ENCODE data around the gene CINP. TPM values are rescaled to one million over a fixed set of nuclear protein-coding genes. Genes with fewer than 3 reads are reported as not detected.

The CINP gene
- total and polyA plus RNA-seq, 2 of the 13 experiments (the other 11 are each of a cell fraction or from before 2014, with no cell fraction given): 32.8 to 42.8 TPM

- TF ChIP-seq HMGXB4 (CRISPR knock-in tag; IDR thresholded peaks at IDR 0.05; ENCODE audit: borderline replicate concordance in 1 of 2, low read depth in 1 of 2): peak; percentile 93 to 98
- TF ChIP-seq ZNF550 (CRISPR knock-in tag; IDR thresholded peaks at IDR 0.05; ENCODE audit: borderline replicate concordance): no peak
- no peak for TF ChIP-seq ZNF253 (CRISPR knock-in tag; IDR thresholded peaks at IDR 0.05; ENCODE audit: borderline replicate concordance)
- TF ChIP-seq SMAD9 (CRISPR knock-in tag; IDR thresholded peaks at IDR 0.05): no peak
- no peak for TF ChIP-seq PRDM4 (CRISPR knock-in tag; IDR thresholded peaks at IDR 0.05; ENCODE audit: borderline replicate concordance)
- no peak for TF ChIP-seq CBX1 (IDR thresholded peaks at IDR 0.05; ENCODE audit: low read depth)
- no peak for TF ChIP-seq ZNF703 (CRISPR knock-in tag; IDR thresholded peaks at IDR 0.05; ENCODE audit: borderline replicate concordance)
- TF ChIP-seq RBFOX2 (IDR thresholded peaks at IDR 0.05; ENCODE audit: low read depth, low read length): 0 out of 2 replicates have a peak, but pooled peaks have one; percentile 46
- no peak for TF ChIP-seq PHB2 (IDR thresholded peaks at IDR 0.05; ENCODE audit: partially characterized antibody)
- TF ChIP-seq TARDBP (CRISPR knock-in tag; IDR thresholded peaks at IDR 0.05): no peak
- TF ChIP-seq MYNN (CRISPR knock-in tag; IDR thresholded peaks at IDR 0.05; ENCODE audit: low read depth): no peak
- peak; percentile 69 for TF ChIP-seq IKZF4 (CRISPR knock-in tag; IDR thresholded peaks at IDR 0.05; ENCODE audit: borderline replicate concordance, low read depth, not compliant biosample characterization)
- TF ChIP-seq MTA3 (CRISPR knock-in tag; IDR thresholded peaks at IDR 0.05): no peak
- peak; percentile 83 for TF ChIP-seq HDAC2 (CRISPR knock-in tag; IDR thresholded peaks at IDR 0.05)
- TF ChIP-seq ZNF709 (CRISPR knock-in tag; IDR thresholded peaks at IDR 0.05): no peak
- TF ChIP-seq MIXL1 (CRISPR knock-in tag; IDR thresholded peaks at IDR 0.05): no peak
- no peak for TF ChIP-seq PAWR (CRISPR knock-in tag; IDR thresholded peaks at IDR 0.05; ENCODE audit: borderline replicate concordance)
- peak; percentile 60; the same call in 1 of the 2 replicates for TF ChIP-seq ZNF335 (CRISPR knock-in tag; IDR thresholded peaks at IDR 0.05)
- TF ChIP-seq BCL3 (CRISPR knock-in tag; IDR thresholded peaks at IDR 0.05): peak; percentile 79; the same call in 1 of the 2 replicates
- TF ChIP-seq THAP9 (CRISPR knock-in tag; IDR thresholded peaks at IDR 0.05; ENCODE audit: borderline replicate concordance): peak; percentile 54; the same call in 1 of the 2 replicates
These were observed 48.3 kb downstream of the CINP start (continued) for GRCh38 chr14:102314242-102315011.
